PC-9 (cell line): Measurements from ENCODE around the gene CALHM2.

Source experiments
- CTCF ChIP-seq: fragments of 200-600 bp; sonication (generic); conservative IDR thresholded peaks from 2 replicates; pipeline ENCODE4 v1.6.1; 2017; ENCODE audit warnings: mixed run types, antibody characterized with exemption, mild to moderate bottlenecking, moderate library complexity
- EZH2 ChIP-seq: fragments of 200-600 bp; sonication (generic); IDR thresholded peaks from 2 replicates; pipeline ENCODE4 v1.8.0; 2017; ENCODE audit warnings: antibody characterized with exemption, low read depth

DNA sequence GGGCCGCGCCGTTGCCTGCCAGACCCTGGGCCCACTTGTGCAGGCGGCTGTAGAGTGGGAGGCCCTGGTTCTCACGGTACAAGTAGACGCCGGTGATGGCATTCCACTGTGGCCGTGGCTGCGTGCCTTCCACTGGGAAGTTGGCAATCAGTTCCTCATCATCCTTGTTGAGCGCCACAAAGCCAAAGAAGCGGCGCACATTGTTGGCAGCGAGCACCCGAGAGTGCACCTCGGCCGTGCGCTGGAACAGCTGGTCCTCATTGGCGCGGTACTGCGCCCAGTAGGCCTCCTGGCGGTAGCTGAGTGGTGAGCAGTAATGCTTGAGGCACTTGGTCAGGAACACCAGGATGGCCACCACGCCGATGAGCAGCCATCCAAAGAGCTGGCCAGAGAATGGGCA is 5.0 kb downstream of the CALHM2 start:
- TF ChIP-seq CTCF: no peak
- TF ChIP-seq EZH2: no peak
